ENCODE measurements around the gene CHST11. TPM values are rescaled to one million over a fixed set of nuclear protein-coding genes. Genes with fewer than 3 reads are reported as not detected.

CHST11 gene
- total RNA-seq, 1 experiment from 2014 or later, result 0.25 TPM

- Histone ChIP-seq H3K4me1 (no peaks in the 10 kb centered on the region), H3K27me3 (replicated peaks; ENCODE audit: control insufficient read depth, insufficient read depth, low read length) (no peaks in the 10 kb centered on the region), H3K9me3 (no peaks in the 10 kb centered on the region), H3K36me3 (ENCODE audit: control insufficient read depth, insufficient read depth, low read length) (no peaks in the 10 kb centered on the region), H3K4me3 (ENCODE audit: low read depth, low read length) (no peak overlapping the region)
- intact Hi-C loops (cut with micrococcal nuclease; ENCODE audit: unreplicated experiment), result no loop called here
- no peaks in the 10 kb centered on the region for H3K36me3 Mint-ChIP-seq (ENCODE audit: insufficient read depth, unreplicated experiment)
- POLR2A ChIA-PET, result no interaction called here
- H3K27me3 Mint-ChIP-seq (ENCODE audit: insufficient read depth, unreplicated experiment), result peaks cover 3% of the 10 kb centered on the region
- no peak for DNase-seq
- no peak overlapping the region for H3K27ac Mint-ChIP-seq (ENCODE audit: unreplicated experiment)
- no peak overlapping the region for H3K4me3 Mint-ChIP-seq (ENCODE audit: unreplicated experiment)
- H3K4me1 Mint-ChIP-seq (ENCODE audit: low read depth, unreplicated experiment), result no peaks in the 10 kb centered on the region
- no peak for TF ChIP-seq CTCF (IDR thresholded peaks at IDR 0.05; ENCODE audit: insufficient read depth in 1 of 2, low read depth in 1 of 2, low read length in 1 of 2, severe bottlenecking in 1 of 2, unreplicated experiment in 1 of 2)
- H3K9me3 Mint-ChIP-seq (ENCODE audit: unreplicated experiment), result no peaks in the 10 kb centered on the region
- BruUV-seq (replicated peaks), result no TSS peak
- CTCF ChIA-PET, result no interaction called here
These were observed 291.6 kb downstream of the CHST11 start for GRCh38 chr12:104748356-104748755.

GRCh38 chr12:104748790-104749189 lies 292.0 kb downstream of the CHST11 start:
- DNase-seq, result no peak
- no peaks in the 10 kb centered on the region for H3K9me3 Mint-ChIP-seq (ENCODE audit: unreplicated experiment)
- no peak for TF ChIP-seq CTCF (IDR thresholded peaks at IDR 0.05; ENCODE audit: insufficient read depth in 1 of 2, low read depth in 1 of 2, low read length in 1 of 2, severe bottlenecking in 1 of 2, unreplicated experiment in 1 of 2)
- H3K36me3 Mint-ChIP-seq (ENCODE audit: insufficient read depth, unreplicated experiment), result no peaks in the 10 kb centered on the region
- H3K27me3 ChIP-seq (replicated peaks; ENCODE audit: control insufficient read depth, insufficient read depth, low read length), result no peaks in the 10 kb centered on the region
- H3K27me3 Mint-ChIP-seq (ENCODE audit: insufficient read depth, unreplicated experiment), result peaks cover 3% of the 10 kb centered on the region
- H3K4me3 ChIP-seq (ENCODE audit: low read depth, low read length), result no peak overlapping the region
- ChIA-PET POLR2A (no interaction called here), CTCF (no interaction called here)
- no peaks in the 10 kb centered on the region for H3K9me3 ChIP-seq
- H3K4me1 ChIP-seq, result no peaks in the 10 kb centered on the region
- no peaks in the 10 kb centered on the region for H3K36me3 ChIP-seq (ENCODE audit: control insufficient read depth, insufficient read depth, low read length)
- H3K4me1 Mint-ChIP-seq (ENCODE audit: low read depth, unreplicated experiment), result no peaks in the 10 kb centered on the region
- H3K4me3 Mint-ChIP-seq (ENCODE audit: unreplicated experiment), result no peak overlapping the region
- intact Hi-C loops (cut with micrococcal nuclease; ENCODE audit: unreplicated experiment), result no loop called here
- no TSS peak for BruUV-seq (replicated peaks)
- H3K27ac Mint-ChIP-seq (ENCODE audit: unreplicated experiment), result no peak overlapping the region

- Histone ChIP-seq H3K4me1 (no peaks in the 10 kb centered on the region), H3K9me3 (no peaks in the 10 kb centered on the region), H3K4me3 (ENCODE audit: low read depth, low read length) (no peak overlapping the region), H3K36me3 (ENCODE audit: control insufficient read depth, insufficient read depth, low read length) (no peaks in the 10 kb centered on the region), H3K27me3 (replicated peaks; ENCODE audit: control insufficient read depth, insufficient read depth, low read length) (no peaks in the 10 kb centered on the region)
- Mint-ChIP-seq H3K27ac (ENCODE audit: unreplicated experiment) (no peak overlapping the region), H3K27me3 (ENCODE audit: insufficient read depth, unreplicated experiment) (no peaks in the 10 kb centered on the region), H3K9me3 (ENCODE audit: unreplicated experiment) (no peaks in the 10 kb centered on the region), H3K36me3 (ENCODE audit: insufficient read depth, unreplicated experiment) (no peaks in the 10 kb centered on the region), H3K4me1 (ENCODE audit: low read depth, unreplicated experiment) (no peaks in the 10 kb centered on the region), H3K4me3 (ENCODE audit: unreplicated experiment) (no peak overlapping the region)
- no TSS peak for BruUV-seq (replicated peaks)
- no peak for TF ChIP-seq CTCF (IDR thresholded peaks at IDR 0.05; ENCODE audit: insufficient read depth in 1 of 2, low read depth in 1 of 2, low read length in 1 of 2, severe bottlenecking in 1 of 2, unreplicated experiment in 1 of 2)
- ChIA-PET CTCF (no interaction called here), POLR2A (no interaction called here)
- no peak for DNase-seq
- intact Hi-C loops (cut with micrococcal nuclease; ENCODE audit: unreplicated experiment), result no loop called here
These were observed 292.8 kb downstream of the CHST11 start for GRCh38 chr12:104749545-104749944.

All from Caco-2 (cell line).